ENCODE measurements around the gene PIH1D2.
"Not testable (repeated sequence)": the region's sequence is repeated elsewhere in the genome, so short reads cannot be mapped to it uniquely, and the experiment has no call there.

Gene PIH1D2

GRCh38 chr11:112051768-112052167, 22.0 kb downstream of the PIH1D2 start:
- no peak for DNase-seq

GRCh38 chr11:112050721-112051120, 23.1 kb downstream of the PIH1D2 start:
- DNase-seq = no peak

GRCh38 chr11:112049777-112050176, 24.0 kb downstream of the PIH1D2 start:
- DNase-seq = no peak

GRCh38 chr11:112048256-112048655, 25.6 kb downstream of the PIH1D2 start:
- not testable (repeated sequence) for DNase-seq

- not testable (repeated sequence) for DNase-seq
These were observed 27.2 kb downstream of the PIH1D2 start for GRCh38 chr11:112046647-112047046.

GRCh38 chr11:112044961-112045360, 28.9 kb downstream of the PIH1D2 start:
- DNase-seq = no peak

GRCh38 chr11:112042961-112043304, 30.9 kb downstream of the PIH1D2 start:
- no peak for DNase-seq

- no peak for DNase-seq
These were observed 31.5 kb downstream of the PIH1D2 start for GRCh38 chr11:112042161-112042960.

- no peak for DNase-seq
These were observed 36.3 kb downstream of the PIH1D2 start for GRCh38 chr11:112037527-112037926.

- DNase-seq = no peak
These were observed 39.9 kb downstream of the PIH1D2 start for GRCh38 chr11:112033902-112034301.

GRCh38 chr11:112029460-112029859, 44.4 kb downstream of the PIH1D2 start:
- DNase-seq = no peak

GRCh38 chr11:112026784-112027410, 46.9 kb downstream of the PIH1D2 start:
- DNase-seq = not testable (repeated sequence)

- peak; percentile 60 to 75 for DNase-seq
These were observed 48.1 kb downstream of the PIH1D2 start for GRCh38 chr11:112025707-112026106.

- DNase-seq = peak; percentile 98 to 100
These were observed 48.8 kb downstream of the PIH1D2 start, which contains the start of gene DLAT for GRCh38 chr11:112024773-112025678. DLAT (plus strand) TSS chr11:112025408; CDS start chr11:112025473, 65 bp downstream.

- peak in 1 of 2 experiments; percentile 37 for DNase-seq
These were observed 49.5 kb downstream of the PIH1D2 start for GRCh38 chr11:112024178-112024772.

GRCh38 chr11:112023104-112023503, 50.7 kb downstream of the PIH1D2 start:
- peak in 1 of 2 experiments; percentile 38 for DNase-seq

- DNase-seq = no peak
These were observed 54.8 kb downstream of the PIH1D2 start for GRCh38 chr11:112019066-112019465.

All from NCI-H526 (cell line).